ENCODE data around the gene TIMM22.

DNA sequence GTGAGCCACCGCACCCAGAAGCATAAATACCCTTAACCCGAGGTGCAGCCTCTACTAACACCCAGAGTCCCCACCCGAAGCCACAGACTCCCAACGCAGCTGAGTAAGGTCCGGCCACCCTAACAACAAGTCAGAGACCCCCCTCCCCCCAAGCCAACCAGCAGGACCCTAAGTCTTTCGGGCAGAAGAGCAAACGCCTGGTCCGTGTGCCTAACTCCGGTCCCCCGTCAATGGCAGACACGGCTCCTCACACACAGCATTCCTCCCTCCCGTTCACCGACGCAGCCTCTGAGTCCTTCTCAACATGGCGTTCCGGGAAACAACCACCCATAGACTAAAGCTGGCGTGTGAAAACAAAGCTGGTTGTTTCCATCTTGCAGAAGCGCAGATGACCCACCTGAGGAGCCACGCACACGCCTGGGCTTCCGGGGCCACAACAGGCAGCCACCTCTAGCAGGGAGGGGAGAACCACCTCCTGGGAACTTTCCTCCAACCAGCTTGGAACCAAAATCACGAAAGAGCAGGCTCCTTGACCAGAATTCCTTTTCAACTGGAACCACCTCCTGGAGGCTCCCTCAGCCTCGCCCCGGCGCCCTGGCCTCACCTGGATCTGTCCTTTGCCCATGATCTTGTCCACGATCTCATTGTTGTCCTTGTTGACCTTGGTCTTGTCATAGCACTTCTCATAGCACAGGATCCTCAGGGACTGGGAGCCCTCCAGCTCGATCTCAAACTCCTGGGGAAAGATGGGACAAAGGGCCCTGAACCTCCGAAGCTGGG is 52.7 kb downstream of the TIMM22 start:
- TF ChIP-seq SRF (IDR thresholded peaks at IDR 0.05; ENCODE audit: low read depth) (no peak), POLR2A (IDR thresholded peaks at IDR 0.05; ENCODE audit: borderline replicate concordance, extremely low read depth, insufficient read depth, insufficient read length) (no peak)

Measured in HCT116 (cell line).